ENCODE data around the gene GNAI1.

Gene GNAI1

DNA sequence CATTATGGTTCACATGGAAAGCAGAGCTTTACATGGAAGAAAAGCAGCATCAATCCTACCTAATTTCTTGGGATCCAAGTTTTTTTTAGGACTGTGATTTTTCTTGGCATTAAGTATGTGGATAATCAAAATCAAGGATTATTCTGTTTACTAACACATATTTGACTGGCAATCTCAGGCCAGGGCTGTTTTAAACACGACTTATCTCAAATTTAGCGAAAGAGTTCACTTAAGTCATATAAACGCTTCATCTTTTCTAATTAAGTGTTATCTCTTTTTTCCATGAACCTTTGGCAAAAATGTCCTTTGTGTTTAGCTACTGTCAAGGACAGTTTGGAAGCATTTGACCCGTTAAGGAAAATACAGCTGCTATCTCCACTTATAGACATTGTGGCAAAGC, 92.0 kb downstream of the GNAI1 start:
- DNase-seq = no peak
- in situ Hi-C loops (cut with HindIII; ENCODE audit: low pct_ligation_motif_present, low sequenced_read_pairs) = no loop called here
- Histone ChIP-seq H3K36me3 (replicated peaks) (no peaks in the 10 kb centered on the region), H3K27ac (no peak overlapping the region), H3K27me3 (replicated peaks) (no peaks in the 10 kb centered on the region), H3K4me3 (ENCODE audit: low read depth, low read length) (no peak overlapping the region)
- TF ChIP-seq, protein P1, sequence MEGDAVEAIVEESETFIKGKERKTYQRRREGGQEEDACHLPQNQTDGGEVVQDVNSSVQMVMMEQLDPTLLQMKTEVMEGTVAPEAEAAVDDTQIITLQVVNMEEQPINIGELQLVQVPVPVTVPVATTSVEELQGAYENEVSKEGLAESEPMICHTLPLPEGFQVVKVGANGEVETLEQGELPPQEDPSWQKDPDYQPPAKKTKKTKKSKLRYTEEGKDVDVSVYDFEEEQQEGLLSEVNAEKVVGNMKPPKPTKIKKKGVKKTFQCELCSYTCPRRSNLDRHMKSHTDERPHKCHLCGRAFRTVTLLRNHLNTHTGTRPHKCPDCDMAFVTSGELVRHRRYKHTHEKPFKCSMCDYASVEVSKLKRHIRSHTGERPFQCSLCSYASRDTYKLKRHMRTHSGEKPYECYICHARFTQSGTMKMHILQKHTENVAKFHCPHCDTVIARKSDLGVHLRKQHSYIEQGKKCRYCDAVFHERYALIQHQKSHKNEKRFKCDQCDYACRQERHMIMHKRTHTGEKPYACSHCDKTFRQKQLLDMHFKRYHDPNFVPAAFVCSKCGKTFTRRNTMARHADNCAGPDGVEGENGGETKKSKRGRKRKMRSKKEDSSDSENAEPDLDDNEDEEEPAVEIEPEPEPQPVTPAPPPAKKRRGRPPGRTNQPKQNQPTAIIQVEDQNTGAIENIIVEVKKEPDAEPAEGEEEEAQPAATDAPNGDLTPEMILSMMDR (IDR thresholded peaks at IDR 0.05; ENCODE audit: low read depth, low read length, missing control alignments) = no peak

DNA sequence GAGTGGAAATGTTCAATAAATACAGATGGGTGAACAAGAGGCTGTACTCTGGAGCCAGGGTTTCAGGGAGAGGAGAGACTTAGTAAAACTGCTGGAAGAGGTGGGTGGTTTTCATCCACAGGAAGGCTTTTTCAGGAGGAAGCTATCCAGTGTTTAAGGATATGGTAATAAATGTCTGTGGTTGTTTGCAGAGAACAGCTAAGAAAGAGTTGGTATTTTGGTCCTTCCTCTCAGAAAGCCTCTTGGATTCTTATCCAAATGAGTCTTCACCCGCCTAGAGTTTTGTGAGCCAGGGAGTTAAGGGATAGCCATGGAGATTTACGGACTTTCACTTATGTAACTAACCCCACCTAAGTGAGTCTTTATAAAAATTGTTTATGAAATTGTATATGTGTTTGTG, 95.7 kb downstream of the GNAI1 start:
- in situ Hi-C loops (cut with HindIII; ENCODE audit: low pct_ligation_motif_present, low sequenced_read_pairs) = no loop called here
- Histone ChIP-seq H3K27me3 (replicated peaks) (no peaks in the 10 kb centered on the region), H3K27ac (no peak overlapping the region)

GRCh38 chr7:80231707-80232106, 97.1 kb downstream of the GNAI1 start:
- Histone ChIP-seq H3K4me3 (ENCODE audit: low read depth, low read length) (no peak overlapping the region), H3K36me3 (replicated peaks) (no peaks in the 10 kb centered on the region), H3K27ac (no peak overlapping the region), H3K27me3 (replicated peaks) (no peaks in the 10 kb centered on the region)
- peak; percentile 63 for DNase-seq
- in situ Hi-C loops (cut with HindIII; ENCODE audit: low pct_ligation_motif_present, low sequenced_read_pairs) = no loop called here
- TF ChIP-seq, protein P1 (IDR thresholded peaks at IDR 0.05; ENCODE audit: low read depth, low read length, missing control alignments) = no peak

More for the DNA sequence above, 95.7 kb downstream of the GNAI1 start:
- DNase-seq = no peak
- H3K36me3 ChIP-seq (replicated peaks) = no peaks in the 10 kb centered on the region
- H3K4me3 ChIP-seq (ENCODE audit: low read depth, low read length) = no peak overlapping the region
- TF ChIP-seq, protein P1 (IDR thresholded peaks at IDR 0.05; ENCODE audit: low read depth, low read length, missing control alignments) = no peak

GRCh38 chr7:80232979-80233724, 98.5 kb downstream of the GNAI1 start:
- H3K27me3 ChIP-seq (replicated peaks) = no peaks in the 10 kb centered on the region
- H3K27ac ChIP-seq = no peak overlapping the region
- H3K36me3 ChIP-seq (replicated peaks) = no peaks in the 10 kb centered on the region

DNA sequence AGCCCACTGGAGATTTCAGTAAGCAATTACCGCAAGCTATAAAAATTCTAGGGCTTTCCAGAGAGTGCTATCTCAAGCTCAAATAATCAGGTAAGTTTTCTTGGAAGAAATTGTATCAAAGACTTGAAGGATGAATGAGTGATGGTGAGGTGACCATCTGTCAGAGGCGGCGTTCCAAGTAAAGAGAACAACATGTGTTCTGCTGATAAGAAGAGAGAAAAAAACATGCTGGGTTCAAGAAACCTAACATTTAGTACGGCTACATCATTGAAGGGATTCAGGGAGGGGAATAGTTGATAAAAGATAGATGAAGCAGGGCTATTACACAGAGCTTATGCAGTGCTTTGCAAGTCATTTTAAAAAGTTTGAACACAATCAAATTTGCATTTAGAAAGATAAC, 100.7 kb downstream of the GNAI1 start:
- Histone ChIP-seq H3K27ac (no peak overlapping the region), H3K36me3 (replicated peaks) (no peaks in the 10 kb centered on the region), H3K27me3 (replicated peaks) (no peaks in the 10 kb centered on the region), H3K4me3 (ENCODE audit: low read depth, low read length) (no peak overlapping the region)
- in situ Hi-C loops (cut with HindIII; ENCODE audit: low pct_ligation_motif_present, low sequenced_read_pairs) = no loop called here
- no peak for DNase-seq
- TF ChIP-seq, protein P1 (IDR thresholded peaks at IDR 0.05; ENCODE audit: low read depth, low read length, missing control alignments) = no peak

More at GRCh38 chr7:80232979-80233724, 98.5 kb downstream of the GNAI1 start:
- TF ChIP-seq, protein P1 (IDR thresholded peaks at IDR 0.05; ENCODE audit: low read depth, low read length, missing control alignments) = no peak
- H3K4me3 ChIP-seq (ENCODE audit: low read depth, low read length) = no peak overlapping the region
- in situ Hi-C loops (cut with HindIII; ENCODE audit: low pct_ligation_motif_present, low sequenced_read_pairs) = no loop called here
- DNase-seq = no peak

DNA sequence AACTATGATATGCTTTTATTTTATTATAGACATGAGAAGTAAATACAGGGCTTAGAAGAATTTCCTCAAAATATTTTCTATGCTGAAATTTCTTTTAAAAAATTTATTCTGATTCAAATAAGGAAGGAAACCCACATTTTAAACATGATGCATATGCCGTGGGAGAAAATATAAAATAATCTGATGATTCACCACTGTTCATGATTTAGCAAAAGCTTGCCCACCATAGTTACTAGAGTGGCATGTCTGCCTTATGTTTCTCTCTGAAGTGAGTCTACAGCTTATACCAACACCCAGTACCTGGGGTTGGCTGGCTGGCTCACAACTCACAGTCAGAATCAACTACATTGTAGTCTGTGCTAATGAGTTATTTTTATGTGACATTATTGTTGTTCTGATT, 102.0 kb downstream of the GNAI1 start:
- TF ChIP-seq, protein P1 (IDR thresholded peaks at IDR 0.05; ENCODE audit: low read depth, low read length, missing control alignments) = no peak
- in situ Hi-C loops (cut with HindIII; ENCODE audit: low pct_ligation_motif_present, low sequenced_read_pairs) = no loop called here
- no peaks in the 10 kb centered on the region for H3K36me3 ChIP-seq (replicated peaks)
- no peak overlapping the region for H3K4me3 ChIP-seq (ENCODE audit: low read depth, low read length)
- H3K27ac ChIP-seq = no peak overlapping the region
- no peaks in the 10 kb centered on the region for H3K27me3 ChIP-seq (replicated peaks)
- DNase-seq = no peak
